PC-9 (cell line): ENCODE measurements around the gene CHN1. TPM values are rescaled to one million over a fixed set of nuclear protein-coding genes. Genes with fewer than 3 reads are reported as not detected.

ENCODE experiments used
- BruUV-seq: library from RNA; stranded (reverse); fragments of 400-500 nt; replicated peaks from 2 replicates; lab custom pipeline; 2021; lab: Mats Ljungman, UMichigan
- CTCF ChIA-PET: fragments of 300-600 bp; sonication (Branson Sonifier 250); formaldehyde crosslinking; loops from one replicate; lab custom pipeline; 2022; ENCODE audit warnings: antibody characterized with exemption; lab: Charles Lee
- POLR2A ChIA-PET: fragments of 300-600 bp; sonication (Branson Sonifier 250); formaldehyde crosslinking; loops from one replicate; lab custom pipeline; 2022; ENCODE audit warnings: antibody characterized with exemption; ENCODE audit not compliant: unreplicated experiment; lab: Charles Lee
- DNase-seq, 2 experiments: peaks; one replicate each; pipeline versions ENCODE4 v3.0.0 to v3.0.0-alpha.2; 2015 to 2022; ENCODE audit warnings: mixed read lengths in 1 of 2
- H2AFZ ChIP-seq: fragments of 200-600 bp; sonication (generic); 2 replicates; pipeline ENCODE4 v1.8.1; 2017; ENCODE audit warnings: antibody characterized with exemption
- H3F3A ChIP-seq: fragments of 200-600 bp; sonication (generic); 2 replicates; pipeline ENCODE4 v1.8.1; 2017; ENCODE audit warnings: antibody characterized with exemption, mild to moderate bottlenecking, low read depth; ENCODE audit not compliant: insufficient read depth
- H3K27ac ChIP-seq: fragments of 200-600 bp; sonication (generic); 2 replicates; pipeline ENCODE4 v1.6.1; 2016; ENCODE audit warnings: mixed run types
- H3K27me3 ChIP-seq: fragments of 200-600 bp; sonication (generic); 2 replicates; pipeline ENCODE4 v1.6.1; 2016; ENCODE audit warnings: low read depth, mixed run types; ENCODE audit not compliant: insufficient read depth
- H3K36me3 ChIP-seq: fragments of 200-600 bp; sonication (generic); 2 replicates; pipeline ENCODE4 v1.6.1; 2016; ENCODE audit warnings: low read depth, mixed run types
- H3K4me1 ChIP-seq: fragments of 200-600 bp; sonication (generic); replicated peaks from 2 replicates; pipeline ENCODE4 v1.6.1; 2016; ENCODE audit warnings: mixed run types; ENCODE audit not compliant: insufficient read depth
- H3K4me2 ChIP-seq: fragments of 200-600 bp; sonication (generic); 2 replicates; pipeline ENCODE4 v1.6.1; 2017; ENCODE audit warnings: mixed run types
- H3K4me3 ChIP-seq: fragments of 200-600 bp; sonication (generic); 2 replicates; pipeline ENCODE4 v1.6.1; 2016; ENCODE audit warnings: mixed run types
- H3K79me2 ChIP-seq: fragments of 200-600 bp; sonication (generic); 2 replicates; pipeline ENCODE4 v1.6.1; 2017; ENCODE audit warnings: low read depth, mixed run types
- H3K9me2 ChIP-seq: fragments of 200-600 bp; sonication (generic); 2 replicates; pipeline ENCODE4 v1.8.1; 2017; ENCODE audit warnings: mild to moderate bottlenecking; ENCODE audit not compliant: insufficient read depth
- H3K9me3 ChIP-seq: fragments of 200-600 bp; sonication (generic); 2 replicates; pipeline ENCODE4 v1.8.1; 2016; ENCODE audit warnings: low read depth; ENCODE audit not compliant: insufficient read depth
- H4K20me1 ChIP-seq: fragments of 200-600 bp; sonication (generic); 2 replicates; pipeline ENCODE4 v1.8.1; 2017; ENCODE audit not compliant: insufficient read depth
- EZH2 ChIP-seq: fragments of 200-600 bp; sonication (generic); IDR thresholded peaks from 2 replicates; pipeline ENCODE4 v1.8.0; 2017; ENCODE audit warnings: antibody characterized with exemption, low read depth
- intact Hi-C: fragments of 100-400 bp; cut with micrococcal nuclease; formaldehyde crosslinking; loops from one replicate; pipeline ENCODE4 v1.10.0; 2022; ENCODE audit not compliant: unreplicated experiment
- total RNA-seq: library from RNA; stranded (reverse); gene quantifications from 2 replicates; pipeline ENCODE4 v1.2.3, GENCODE V29; 2021
- TF ChIP-seq, protein P1 (sequence below): fragments of 200-600 bp; sonication (generic); conservative IDR thresholded peaks from 2 replicates; pipeline ENCODE4 v1.6.1; 2017; ENCODE audit warnings: mixed run types, antibody characterized with exemption, mild to moderate bottlenecking, moderate library complexity

CHN1 gene
- total RNA-seq, 1 experiment from 2014 or later, result 14.0 TPM

GRCh38 chr2:174777347-174778084 is 227.7 kb downstream of the CHN1 start:
- Histone ChIP-seq H3K4me1 (0 out of 2 replicates have a peak, but pooled peaks cover 8% of the 10 kb centered on the region), H2AFZ (no peak overlapping the region), H3K27me3 (no peaks in the 10 kb centered on the region), H3F3A (no peaks in the 10 kb centered on the region), H3K27ac (no peak overlapping the region), H3K4me3 (no peak overlapping the region), H4K20me1 (no peaks in the 10 kb centered on the region), H3K79me2 (no peaks in the 10 kb centered on the region), H3K36me3 (no peaks in the 10 kb centered on the region), H3K4me2 (no peak overlapping the region), H3K9me2 (no peaks in the 10 kb centered on the region), H3K9me3 (no peaks in the 10 kb centered on the region)
- ChIA-PET POLR2A (no interaction called here), CTCF (no interaction called here)
- no peak for TF ChIP-seq EZH2
- TF ChIP-seq, protein P1, sequence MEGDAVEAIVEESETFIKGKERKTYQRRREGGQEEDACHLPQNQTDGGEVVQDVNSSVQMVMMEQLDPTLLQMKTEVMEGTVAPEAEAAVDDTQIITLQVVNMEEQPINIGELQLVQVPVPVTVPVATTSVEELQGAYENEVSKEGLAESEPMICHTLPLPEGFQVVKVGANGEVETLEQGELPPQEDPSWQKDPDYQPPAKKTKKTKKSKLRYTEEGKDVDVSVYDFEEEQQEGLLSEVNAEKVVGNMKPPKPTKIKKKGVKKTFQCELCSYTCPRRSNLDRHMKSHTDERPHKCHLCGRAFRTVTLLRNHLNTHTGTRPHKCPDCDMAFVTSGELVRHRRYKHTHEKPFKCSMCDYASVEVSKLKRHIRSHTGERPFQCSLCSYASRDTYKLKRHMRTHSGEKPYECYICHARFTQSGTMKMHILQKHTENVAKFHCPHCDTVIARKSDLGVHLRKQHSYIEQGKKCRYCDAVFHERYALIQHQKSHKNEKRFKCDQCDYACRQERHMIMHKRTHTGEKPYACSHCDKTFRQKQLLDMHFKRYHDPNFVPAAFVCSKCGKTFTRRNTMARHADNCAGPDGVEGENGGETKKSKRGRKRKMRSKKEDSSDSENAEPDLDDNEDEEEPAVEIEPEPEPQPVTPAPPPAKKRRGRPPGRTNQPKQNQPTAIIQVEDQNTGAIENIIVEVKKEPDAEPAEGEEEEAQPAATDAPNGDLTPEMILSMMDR, result no peak
- intact Hi-C loops, result no loop called here
- no TSS peak for BruUV-seq
- no peak for DNase-seq

GRCh38 chr2:174776675-174777074 is 228.5 kb downstream of the CHN1 start:
- ChIA-PET POLR2A (no interaction called here), CTCF (no interaction called here)
- Histone ChIP-seq H2AFZ (no peak overlapping the region), H3F3A (no peaks in the 10 kb centered on the region), H3K79me2 (no peaks in the 10 kb centered on the region), H3K27me3 (no peaks in the 10 kb centered on the region), H3K9me2 (no peaks in the 10 kb centered on the region), H3K4me1 (0 out of 2 replicates have a peak, but pooled peaks cover 11% of the 10 kb centered on the region), H3K4me3 (no peak overlapping the region), H3K4me2 (no peak overlapping the region), H4K20me1 (no peaks in the 10 kb centered on the region), H3K27ac (no peak overlapping the region), H3K36me3 (no peaks in the 10 kb centered on the region), H3K9me3 (no peaks in the 10 kb centered on the region)
- TF ChIP-seq, protein P1, result no peak
- TF ChIP-seq EZH2, result no peak
- DNase-seq, result no peak
- no TSS peak for BruUV-seq
- intact Hi-C loops, result no loop called here

GRCh38 chr2:174776223-174776622 is 229.0 kb downstream of the CHN1 start:
- POLR2A ChIA-PET, result no interaction called here

More at GRCh38 chr2:174776223-174776622, 229.0 kb downstream of the CHN1 start:
- no TSS peak for BruUV-seq
- H2AFZ ChIP-seq, result no peak overlapping the region
- CTCF ChIA-PET, result no interaction called here
- no peak overlapping the region for H3K27ac ChIP-seq
- H3F3A ChIP-seq, result no peaks in the 10 kb centered on the region
- no peaks in the 10 kb centered on the region for H3K36me3 ChIP-seq
- TF ChIP-seq EZH2, result no peak
- TF ChIP-seq, protein P1, result peak; percentile 55
- no peaks in the 10 kb centered on the region for H4K20me1 ChIP-seq
- intact Hi-C loops, result no loop called here
- no peak overlapping the region for H3K4me3 ChIP-seq
- H3K27me3 ChIP-seq, result no peaks in the 10 kb centered on the region
- no peaks in the 10 kb centered on the region for H3K9me2 ChIP-seq
- no peak overlapping the region for H3K4me2 ChIP-seq
- DNase-seq, result no peak
- no peaks in the 10 kb centered on the region for H3K79me2 ChIP-seq
- no peaks in the 10 kb centered on the region for H3K9me3 ChIP-seq
- H3K4me1 ChIP-seq, result 0 out of 2 replicates have a peak, but pooled peaks cover 12% of the 10 kb centered on the region
